ENCODE results near the gene TBKBP1.
"Not testable (repeated sequence)": the region's sequence is repeated elsewhere in the genome, so short reads cannot be mapped to it uniquely, and the experiment has no call there.

Gene TBKBP1

DNA sequence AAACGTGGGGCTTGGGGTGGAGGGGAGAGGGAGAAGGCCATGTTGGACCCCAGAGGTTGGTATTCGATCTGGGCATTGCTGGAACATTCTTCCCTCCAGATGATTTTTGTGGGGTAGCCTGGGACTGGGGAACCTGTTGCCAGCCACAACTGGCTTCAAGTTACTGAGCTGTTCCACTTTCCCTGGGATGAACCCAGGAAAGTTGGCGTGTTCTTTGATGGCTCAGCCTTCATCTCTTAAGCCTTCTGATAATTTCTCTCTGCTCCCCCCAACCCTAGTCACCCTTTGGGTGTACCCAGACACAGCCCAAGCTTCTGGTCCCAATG is 41.1 kb downstream of the TBKBP1 start:
- DNase-seq, result no peak

GRCh38 chr17:47735536-47736011 is 41.6 kb downstream of the TBKBP1 start:
- DNase-seq, result no peak

DNA sequence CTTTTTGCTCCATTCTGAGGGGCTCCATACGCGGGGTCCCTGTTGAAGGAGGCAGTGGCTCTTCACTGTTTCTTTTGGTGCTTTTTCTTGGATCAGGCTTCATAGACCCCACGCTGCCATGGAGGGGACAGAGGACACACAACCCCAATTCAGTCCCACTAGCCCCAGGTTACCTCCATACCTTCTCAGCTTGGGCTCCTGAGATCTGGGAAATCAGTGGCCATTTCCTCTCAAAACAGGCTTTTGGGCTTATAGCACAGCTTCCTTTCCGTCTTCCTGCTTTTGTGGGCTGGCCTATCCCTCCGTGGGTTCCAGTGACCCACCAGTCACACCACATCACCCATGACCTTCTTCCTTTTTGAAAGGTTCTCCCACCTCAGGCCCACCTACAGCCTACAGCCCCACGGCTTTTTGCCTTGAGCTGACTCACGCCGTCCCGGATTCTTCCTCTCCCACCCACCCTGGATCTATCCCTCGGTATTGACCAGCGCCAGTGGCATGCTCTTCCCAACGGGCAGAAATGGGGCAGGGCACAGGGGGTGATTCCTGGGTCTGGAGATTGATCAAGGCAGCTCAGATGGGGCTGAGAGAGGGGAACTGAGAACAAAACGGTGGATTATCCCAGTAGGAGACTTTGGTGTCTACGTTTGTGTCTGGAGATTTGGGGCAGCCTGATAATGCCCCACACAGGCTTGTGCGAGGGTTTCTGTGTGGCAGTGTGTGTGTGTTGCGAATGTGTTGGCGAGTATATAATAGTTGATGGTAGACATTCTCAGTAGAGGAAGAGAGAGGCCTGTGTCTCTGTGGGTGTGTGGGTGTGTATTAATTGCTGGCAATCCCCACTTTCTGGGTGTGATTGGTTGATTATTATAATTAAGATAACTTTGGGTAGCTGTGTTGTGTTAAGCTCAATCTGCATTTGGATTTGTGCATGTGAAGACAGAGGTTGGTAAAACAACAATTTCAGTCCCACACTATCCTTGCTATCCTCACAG is 42.8 kb downstream of the TBKBP1 start:
- DNase-seq, result no peak

GRCh38 chr17:47738178-47738577 is 44.2 kb downstream of the TBKBP1 start:
- no peak for DNase-seq

- DNase-seq, result no peak
These were observed 45.2 kb downstream of the TBKBP1 start for GRCh38 chr17:47739150-47739549.

DNA sequence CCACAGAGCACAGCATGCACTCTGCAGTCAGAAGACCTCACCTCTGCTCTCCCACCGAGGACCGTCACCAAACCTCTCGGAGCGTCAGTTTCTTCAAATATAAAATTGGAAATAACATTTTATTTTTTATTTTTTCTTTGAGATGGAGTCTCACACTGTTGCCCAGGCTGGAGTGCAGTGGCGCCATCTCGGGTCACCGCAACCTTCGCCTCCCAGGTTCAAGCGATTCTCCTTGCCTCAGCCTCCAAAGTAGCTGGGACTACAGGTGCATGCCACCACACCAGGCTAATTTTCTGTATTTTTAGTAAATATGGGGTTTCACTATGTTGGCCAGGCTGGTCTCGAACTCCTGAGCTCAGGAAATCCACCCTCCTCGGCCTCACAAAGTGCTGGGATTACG is 46.0 kb downstream of the TBKBP1 start:
- DNase-seq, result not testable (repeated sequence)

GRCh38 chr17:47741109-47741792 is 47.3 kb downstream of the TBKBP1 start:
- DNase-seq, result no peak

DNA sequence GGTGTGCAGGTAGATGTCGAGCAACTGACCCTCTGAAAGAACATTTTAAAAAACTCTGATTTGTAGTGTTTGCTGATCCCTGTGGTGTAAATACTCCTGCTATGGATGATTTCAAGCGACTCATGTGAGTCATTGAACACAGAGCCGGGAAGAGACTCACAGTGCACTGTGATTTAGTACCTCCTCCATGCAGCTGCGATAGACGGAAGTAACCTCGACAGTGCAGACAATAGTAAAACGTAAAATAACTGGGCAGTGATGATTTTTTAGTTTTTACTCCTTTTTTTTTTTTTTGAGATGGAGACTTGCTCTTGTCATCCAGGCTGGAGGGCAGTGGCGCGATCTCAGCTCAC is 47.8 kb downstream of the TBKBP1 start:
- no peak for DNase-seq

DNA sequence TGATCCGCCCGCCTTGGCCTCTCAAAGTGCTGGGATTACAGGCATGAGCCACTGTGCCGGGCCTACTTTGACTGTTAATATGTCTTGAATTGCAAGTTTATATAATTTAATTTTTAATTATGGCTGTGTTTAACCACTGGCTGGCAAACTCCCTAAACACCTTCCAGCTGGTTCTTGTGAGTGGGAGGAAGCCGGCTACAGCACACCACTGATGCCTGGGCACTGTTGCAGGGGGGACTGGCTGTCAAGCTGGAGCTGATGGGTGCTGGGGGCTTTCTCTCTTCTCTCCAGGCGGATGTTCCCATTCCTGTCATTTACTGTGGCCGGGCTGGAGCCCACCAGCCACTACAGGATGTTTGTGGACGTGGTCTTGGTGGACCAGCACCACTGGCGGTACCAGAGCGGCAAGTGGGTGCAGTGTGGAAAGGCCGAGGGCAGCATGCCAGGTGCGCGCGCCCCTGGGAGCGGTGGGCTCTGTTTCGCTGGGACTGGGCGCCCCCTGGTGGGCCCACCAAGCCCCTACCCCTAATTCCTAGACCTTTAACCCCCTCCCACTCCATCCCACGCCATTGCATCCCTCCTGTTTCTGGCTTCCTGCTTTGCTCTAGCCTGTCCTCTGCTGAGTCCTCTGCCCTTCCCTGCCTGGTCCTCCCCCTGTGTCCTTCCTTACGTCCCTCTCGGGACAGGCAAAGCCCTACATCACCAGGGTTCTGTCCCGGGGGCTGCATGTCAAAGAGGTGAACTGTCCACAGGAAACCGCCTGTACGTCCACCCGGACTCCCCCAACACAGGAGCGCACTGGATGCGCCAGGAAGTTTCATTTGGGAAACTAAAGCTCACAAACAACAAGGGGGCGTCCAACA is 48.6 kb downstream of the TBKBP1 start:
- DNase-seq, result no peak

- DNase-seq, result no peak
These were observed 50.4 kb downstream of the TBKBP1 start for GRCh38 chr17:47744168-47745036.

DNA sequence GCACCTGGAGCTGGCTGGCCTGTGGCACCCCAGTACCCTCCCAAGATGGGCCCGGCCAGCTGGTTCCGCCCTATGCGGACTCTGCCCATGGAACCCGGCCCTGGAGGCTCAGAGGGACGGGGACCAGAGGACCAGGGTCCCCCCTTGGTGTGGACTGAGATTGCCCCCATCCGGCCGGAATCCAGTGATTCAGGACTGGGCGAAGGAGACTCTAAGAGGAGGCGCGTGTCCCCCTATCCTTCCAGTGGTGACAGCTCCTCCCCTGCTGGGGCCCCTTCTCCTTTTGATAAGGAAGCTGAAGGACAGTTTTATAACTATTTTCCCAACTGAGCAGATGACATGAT is 51.0 kb downstream of the TBKBP1 start:
- no peak for DNase-seq

- DNase-seq, result no peak
These were observed 57.5 kb downstream of the TBKBP1 start for GRCh38 chr17:47751471-47751870.

- no peak for DNase-seq
These were observed 63.4 kb downstream of the TBKBP1 start for GRCh38 chr17:47757386-47757785.

- no peak for DNase-seq
These were observed 66.6 kb downstream of the TBKBP1 start for GRCh38 chr17:47760409-47761140.
